ENCODE results near the gene UAP1L1.

UAP1L1 gene

DNA sequence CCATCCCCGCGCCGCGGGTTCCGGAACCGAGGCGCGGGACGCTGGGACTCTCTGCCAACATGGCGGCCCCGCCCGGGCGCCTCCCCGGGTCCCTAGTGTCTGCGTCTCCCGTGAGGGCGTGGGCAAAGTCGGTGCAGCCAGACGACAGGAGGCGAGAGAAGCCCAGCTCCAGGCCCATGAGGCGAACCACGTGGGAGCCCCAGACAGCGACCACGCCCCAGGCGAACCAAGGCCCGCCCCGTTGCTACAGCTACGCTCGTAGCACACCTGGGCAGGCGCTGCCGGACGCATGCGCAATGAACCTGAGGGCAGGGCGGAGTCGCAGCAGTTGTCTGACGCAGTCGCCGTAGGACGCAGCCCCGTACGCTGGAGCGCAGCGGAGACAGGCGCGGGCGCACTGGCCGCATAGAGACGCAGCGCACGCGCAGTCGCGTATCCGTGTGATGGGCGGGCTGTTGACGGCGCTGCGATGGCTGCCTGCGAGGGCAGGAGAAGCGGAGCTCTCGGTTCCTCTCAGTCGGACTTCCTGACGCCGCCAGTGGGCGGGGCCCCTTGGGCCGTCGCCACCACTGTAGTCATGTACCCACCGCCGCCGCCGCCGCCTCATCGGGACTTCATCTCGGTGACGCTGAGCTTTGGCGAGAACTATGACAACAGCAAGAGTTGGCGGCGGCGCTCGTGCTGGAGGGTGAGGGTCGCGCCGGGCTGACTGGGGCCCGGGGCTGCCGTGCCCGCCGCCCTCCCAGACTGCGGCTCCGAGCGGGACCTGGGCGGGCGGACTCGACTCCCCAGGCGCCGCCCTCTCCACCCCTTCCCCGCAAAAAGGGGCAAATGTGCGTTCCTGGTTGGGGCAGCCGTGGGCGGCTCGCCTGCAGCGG lies 9.5 kb downstream of the UAP1L1 start, which contains the start of gene MAN1B1 (continued):
- TF ChIP-seq, protein P1, sequence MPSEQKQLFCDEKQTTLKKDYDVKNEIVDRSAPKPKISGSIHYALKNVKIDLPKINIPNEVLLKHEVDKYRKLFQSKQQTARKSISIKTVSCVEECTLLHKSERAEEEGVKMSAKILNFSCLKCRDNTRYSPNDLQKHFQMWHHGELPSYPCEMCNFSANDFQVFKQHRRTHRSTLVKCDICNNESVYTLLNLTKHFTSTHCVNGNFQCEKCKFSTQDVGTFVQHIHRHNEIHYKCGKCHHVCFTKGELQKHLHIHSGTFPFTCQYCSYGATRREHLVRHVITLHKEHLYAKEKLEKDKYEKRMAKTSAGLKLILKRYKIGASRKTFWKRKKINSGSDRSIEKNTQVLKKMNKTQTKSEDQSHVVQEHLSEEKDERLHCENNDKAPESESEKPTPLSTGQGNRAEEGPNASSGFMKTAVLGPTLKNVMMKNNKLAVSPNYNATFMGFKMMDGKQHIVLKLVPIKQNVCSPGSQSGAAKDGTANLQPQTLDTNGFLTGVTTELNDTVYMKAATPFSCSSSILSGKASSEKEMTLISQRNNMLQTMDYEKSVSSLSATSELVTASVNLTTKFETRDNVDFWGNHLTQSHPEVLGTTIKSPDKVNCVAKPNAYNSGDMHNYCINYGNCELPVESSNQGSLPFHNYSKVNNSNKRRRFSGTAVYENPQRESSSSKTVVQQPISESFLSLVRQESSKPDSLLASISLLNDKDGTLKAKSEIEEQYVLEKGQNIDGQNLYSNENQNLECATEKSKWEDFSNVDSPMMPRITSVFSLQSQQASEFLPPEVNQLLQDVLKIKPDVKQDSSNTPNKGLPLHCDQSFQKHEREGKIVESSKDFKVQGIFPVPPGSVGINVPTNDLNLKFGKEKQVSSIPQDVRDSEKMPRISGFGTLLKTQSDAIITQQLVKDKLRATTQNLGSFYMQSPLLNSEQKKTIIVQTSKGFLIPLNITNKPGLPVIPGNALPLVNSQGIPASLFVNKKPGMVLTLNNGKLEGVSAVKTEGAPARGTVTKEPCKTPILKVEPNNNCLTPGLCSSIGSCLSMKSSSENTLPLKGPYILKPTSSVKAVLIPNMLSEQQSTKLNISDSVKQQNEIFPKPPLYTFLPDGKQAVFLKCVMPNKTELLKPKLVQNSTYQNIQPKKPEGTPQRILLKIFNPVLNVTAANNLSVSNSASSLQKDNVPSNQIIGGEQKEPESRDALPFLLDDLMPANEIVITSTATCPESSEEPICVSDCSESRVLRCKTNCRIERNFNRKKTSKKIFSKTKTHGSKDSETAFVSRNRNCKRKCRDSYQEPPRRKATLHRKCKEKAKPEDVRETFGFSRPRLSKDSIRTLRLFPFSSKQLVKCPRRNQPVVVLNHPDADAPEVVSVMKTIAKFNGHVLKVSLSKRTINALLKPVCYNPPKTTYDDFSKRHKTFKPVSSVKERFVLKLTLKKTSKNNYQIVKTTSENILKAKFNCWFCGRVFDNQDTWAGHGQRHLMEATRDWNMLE (tag by site-specific recombination; conservative IDR thresholded peaks at IDR 0.05; ENCODE audit: low read depth): no peak
- TF ChIP-seq ZNF146 (tag by site-specific recombination; IDR thresholded peaks at IDR 0.05) (no peak), ZNF10 (tag by site-specific recombination; IDR thresholded peaks at IDR 0.05) (peak; percentile 23; the same call in 1 of the 2 replicates), ZNF423 (tag by site-specific recombination; IDR thresholded peaks at IDR 0.05) (no peak), ZNF530 (tag by site-specific recombination; IDR thresholded peaks at IDR 0.05; ENCODE audit: low read depth) (no peak), RBAK (tag by site-specific recombination; IDR thresholded peaks at IDR 0.05) (no peak), OVOL3 (tag by site-specific recombination; IDR thresholded peaks at IDR 0.05) (no peak), ZNF777 (tag by site-specific recombination; IDR thresholded peaks at IDR 0.05; ENCODE audit: borderline replicate concordance) (no peak), ZNF335 (tag by site-specific recombination; conservative IDR thresholded peaks at IDR 0.05) (peak; percentile 79), ZNF48 (tag by site-specific recombination; IDR thresholded peaks at IDR 0.05) (no peak), ZNF521 (tag by site-specific recombination; IDR thresholded peaks at IDR 0.05) (no peak), ZNF169 (tag by site-specific recombination; IDR thresholded peaks at IDR 0.05) (no peak), ZNF302 (tag by site-specific recombination; IDR thresholded peaks at IDR 0.05; ENCODE audit: low read depth) (no peak), ZNF16 (tag by site-specific recombination; IDR thresholded peaks at IDR 0.05; ENCODE audit: low read depth) (no peak), HOXD13 (CRISPR knock-in tag; IDR thresholded peaks at IDR 0.05; ENCODE audit: borderline replicate concordance) (no peak), REPIN1 (tag by site-specific recombination; IDR thresholded peaks at IDR 0.05; ENCODE audit: low read depth) (no peak), ZNF621 (tag by site-specific recombination; IDR thresholded peaks at IDR 0.05) (no peak), ZFP3 (tag by site-specific recombination; IDR thresholded peaks at IDR 0.05; ENCODE audit: low read depth) (no peak), ZNF747 (tag by site-specific recombination; IDR thresholded peaks at IDR 0.05) (no peak), OSR2 (tag by site-specific recombination; IDR thresholded peaks at IDR 0.05) (no peak), ZNF600 (tag by site-specific recombination; IDR thresholded peaks at IDR 0.05) (0 out of 2 replicates have a peak, but pooled peaks have one; percentile 46), ZFHX2 (tag by site-specific recombination; conservative IDR thresholded peaks at IDR 0.05) (peak; percentile 81)
- TF ChIP-seq, protein P2, sequence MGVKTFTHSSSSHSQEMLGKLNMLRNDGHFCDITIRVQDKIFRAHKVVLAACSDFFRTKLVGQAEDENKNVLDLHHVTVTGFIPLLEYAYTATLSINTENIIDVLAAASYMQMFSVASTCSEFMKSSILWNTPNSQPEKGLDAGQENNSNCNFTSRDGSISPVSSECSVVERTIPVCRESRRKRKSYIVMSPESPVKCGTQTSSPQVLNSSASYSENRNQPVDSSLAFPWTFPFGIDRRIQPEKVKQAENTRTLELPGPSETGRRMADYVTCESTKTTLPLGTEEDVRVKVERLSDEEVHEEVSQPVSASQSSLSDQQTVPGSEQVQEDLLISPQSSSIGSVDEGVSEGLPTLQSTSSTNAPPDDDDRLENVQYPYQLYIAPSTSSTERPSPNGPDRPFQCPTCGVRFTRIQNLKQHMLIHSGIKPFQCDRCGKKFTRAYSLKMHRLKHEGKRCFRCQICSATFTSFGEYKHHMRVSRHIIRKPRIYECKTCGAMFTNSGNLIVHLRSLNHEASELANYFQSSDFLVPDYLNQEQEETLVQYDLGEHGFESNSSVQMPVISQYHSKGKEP (tag by site-specific recombination; IDR thresholded peaks at IDR 0.05): no peak
- TF ChIP-seq, protein P3, sequence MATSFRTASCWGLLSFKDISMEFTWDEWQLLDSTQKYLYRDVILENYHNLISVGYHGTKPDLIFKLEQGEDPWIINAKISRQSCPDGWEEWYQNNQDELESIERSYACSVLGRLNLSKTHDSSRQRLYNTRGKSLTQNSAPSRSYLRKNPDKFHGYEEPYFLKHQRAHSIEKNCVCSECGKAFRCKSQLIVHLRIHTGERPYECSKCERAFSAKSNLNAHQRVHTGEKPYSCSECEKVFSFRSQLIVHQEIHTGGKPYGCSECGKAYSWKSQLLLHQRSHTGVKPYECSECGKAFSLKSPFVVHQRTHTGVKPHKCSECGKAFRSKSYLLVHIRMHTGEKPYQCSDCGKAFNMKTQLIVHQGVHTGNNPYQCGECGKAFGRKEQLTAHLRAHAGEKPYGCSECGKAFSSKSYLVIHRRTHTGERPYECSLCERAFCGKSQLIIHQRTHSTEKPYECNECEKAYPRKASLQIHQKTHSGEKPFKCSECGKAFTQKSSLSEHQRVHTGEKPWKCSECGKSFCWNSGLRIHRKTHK (tag by site-specific recombination; IDR thresholded peaks at IDR 0.05): no peak
- TF ChIP-seq, protein P4, sequence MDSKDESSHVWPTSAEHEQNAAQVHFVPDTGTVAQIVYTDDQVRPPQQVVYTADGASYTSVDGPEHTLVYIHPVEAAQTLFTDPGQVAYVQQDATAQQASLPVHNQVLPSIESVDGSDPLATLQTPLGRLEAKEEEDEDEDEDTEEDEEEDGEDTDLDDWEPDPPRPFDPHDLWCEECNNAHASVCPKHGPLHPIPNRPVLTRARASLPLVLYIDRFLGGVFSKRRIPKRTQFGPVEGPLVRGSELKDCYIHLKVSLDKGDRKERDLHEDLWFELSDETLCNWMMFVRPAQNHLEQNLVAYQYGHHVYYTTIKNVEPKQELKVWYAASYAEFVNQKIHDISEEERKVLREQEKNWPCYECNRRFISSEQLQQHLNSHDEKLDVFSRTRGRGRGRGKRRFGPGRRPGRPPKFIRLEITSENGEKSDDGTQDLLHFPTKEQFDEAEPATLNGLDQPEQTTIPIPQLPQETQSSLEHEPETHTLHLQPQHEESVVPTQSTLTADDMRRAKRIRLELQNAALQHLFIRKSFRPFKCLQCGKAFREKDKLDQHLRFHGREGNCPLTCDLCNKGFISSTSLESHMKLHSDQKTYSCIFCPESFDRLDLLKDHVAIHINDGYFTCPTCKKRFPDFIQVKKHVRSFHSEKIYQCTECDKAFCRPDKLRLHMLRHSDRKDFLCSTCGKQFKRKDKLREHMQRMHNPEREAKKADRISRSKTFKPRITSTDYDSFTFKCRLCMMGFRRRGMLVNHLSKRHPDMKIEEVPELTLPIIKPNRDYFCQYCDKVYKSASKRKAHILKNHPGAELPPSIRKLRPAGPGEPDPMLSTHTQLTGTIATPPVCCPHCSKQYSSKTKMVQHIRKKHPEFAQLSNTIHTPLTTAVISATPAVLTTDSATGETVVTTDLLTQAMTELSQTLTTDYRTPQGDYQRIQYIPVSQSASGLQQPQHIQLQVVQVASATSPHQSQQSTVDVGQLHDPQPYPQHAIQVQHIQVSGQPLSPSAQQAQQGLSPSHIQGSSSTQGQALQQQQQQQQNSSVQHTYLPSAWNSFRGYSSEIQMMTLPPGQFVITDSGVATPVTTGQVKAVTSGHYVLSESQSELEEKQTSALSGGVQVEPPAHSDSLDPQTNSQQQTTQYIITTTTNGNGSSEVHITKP (tag by site-specific recombination; IDR thresholded peaks at IDR 0.05): no peak; the same call in 1 of the 2 replicates
- TF ChIP-seq, protein P5, sequence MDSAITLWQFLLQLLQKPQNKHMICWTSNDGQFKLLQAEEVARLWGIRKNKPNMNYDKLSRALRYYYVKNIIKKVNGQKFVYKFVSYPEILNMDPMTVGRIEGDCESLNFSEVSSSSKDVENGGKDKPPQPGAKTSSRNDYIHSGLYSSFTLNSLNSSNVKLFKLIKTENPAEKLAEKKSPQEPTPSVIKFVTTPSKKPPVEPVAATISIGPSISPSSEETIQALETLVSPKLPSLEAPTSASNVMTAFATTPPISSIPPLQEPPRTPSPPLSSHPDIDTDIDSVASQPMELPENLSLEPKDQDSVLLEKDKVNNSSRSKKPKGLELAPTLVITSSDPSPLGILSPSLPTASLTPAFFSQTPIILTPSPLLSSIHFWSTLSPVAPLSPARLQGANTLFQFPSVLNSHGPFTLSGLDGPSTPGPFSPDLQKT (IDR thresholded peaks at IDR 0.05; ENCODE audit: borderline replicate concordance, low read depth, low read length): no peak
